IMR-90 (cell line): Measurements from ENCODE around the gene SV2B.

ENCODE experiments used
- BHLHE40 ChIP-seq: fragments of 150-350 bp; IDR thresholded peaks from 2 replicates; pipeline ENCODE4 v1.6.1; 2016; ENCODE audit warnings: mild to moderate bottlenecking, low read depth, low read length
- CTCF ChIP-seq: conservative IDR thresholded peaks from 2 replicates; pipeline ENCODE4 v1.5.1; 2012; ENCODE audit warnings: mild to moderate bottlenecking, low read depth, low read length, improper control_type of control experiment
- ELK1 ChIP-seq: fragments of 150-350 bp; IDR thresholded peaks from 2 replicates; pipeline ENCODE4 v1.6.1; 2016; ENCODE audit warnings: low read depth, mild to moderate bottlenecking, low read length, moderate library complexity, borderline replicate concordance
- MAFK ChIP-seq: IDR thresholded peaks from 2 replicates; pipeline ENCODE4 v1.6.1; 2012; ENCODE audit warnings: low read depth, low read length, improper control_type of control experiment
- MXI1 ChIP-seq: IDR thresholded peaks from 2 replicates; pipeline ENCODE4 v1.6.1; 2012; ENCODE audit warnings: low read depth, mild to moderate bottlenecking, low read length, moderate library complexity, borderline replicate concordance
- POLR2A ChIP-seq: IDR thresholded peaks from 2 replicates; pipeline ENCODE4 v1.6.1; 2012; ENCODE audit warnings: mild to moderate bottlenecking, low read depth, low read length
- RAD21 ChIP-seq: IDR thresholded peaks from 2 replicates; pipeline ENCODE4 v1.6.1; 2012; ENCODE audit warnings: low read length, improper control_type of control experiment
- RCOR1 ChIP-seq: IDR thresholded peaks from 2 replicates; pipeline ENCODE4 v1.6.1; 2012; ENCODE audit warnings: mild to moderate bottlenecking, low read length, improper control_type of control experiment; ENCODE audit not compliant: insufficient replicate concordance
- RFX5 ChIP-seq: IDR thresholded peaks from 2 replicates; pipeline ENCODE4 v1.8.0; 2012; ENCODE audit warnings: low read depth, mild to moderate bottlenecking, low read length, moderate library complexity
- SMC3 ChIP-seq: fragments of 150-350 bp; IDR thresholded peaks from 2 replicates; pipeline ENCODE4 v1.6.1; 2016; ENCODE audit warnings: low read depth, mild to moderate bottlenecking, antibody characterized with exemption, low read length, moderate library complexity
- USF2 ChIP-seq: fragments of 150-350 bp; IDR thresholded peaks from 2 replicates; pipeline ENCODE4 v1.6.1; 2017; ENCODE audit warnings: mild to moderate bottlenecking, antibody characterized with exemption, low read length, low read depth

GRCh38 chr15:91290553-91290952 is 190.5 kb downstream of the SV2B start:
- TF ChIP-seq RFX5 (no peak), MAFK (no peak), CTCF (no peak), POLR2A (no peak), ELK1 (no peak), SMC3 (no peak), RCOR1 (no peak), BHLHE40 (no peak), USF2 (no peak), RAD21 (no peak), MXI1 (no peak)
